HG03469 (cell line): Measurements from ENCODE around the gene CCL17.
A peak's percentile ranks its signal among the peaks of the same experiment; 100 is the strongest.
"Not testable (repeated sequence)": the region's sequence is repeated elsewhere in the genome, so short reads cannot be mapped to it uniquely, and the experiment has no call there.

Experiments
- ATAC-seq: cut with Tn5 transposase; IDR thresholded peaks from one replicate; pipeline ENCODE4 v1.9.1; 2021; ENCODE audit warnings: mild to moderate bottlenecking, moderate library complexity, moderate number of reproducible peaks; ENCODE audit not compliant: unreplicated experiment

The CCL17 gene

GRCh38 chr16:57403965-57404817 is at the start of gene CCL17:
Gene CCL17, plus strand, starts transcription at chr16:57404767. Its CDS starts 9,166 bp downstream, at chr16:57413933.
- no peak for ATAC-seq

- no peak for ATAC-seq
Measured at GRCh38 chr16:57355898-57356414, 48.6 kb upstream of the CCL17 start.

GRCh38 chr16:57356547-57356946 is 48.0 kb upstream of the CCL17 start:
- no peak for ATAC-seq

DNA sequence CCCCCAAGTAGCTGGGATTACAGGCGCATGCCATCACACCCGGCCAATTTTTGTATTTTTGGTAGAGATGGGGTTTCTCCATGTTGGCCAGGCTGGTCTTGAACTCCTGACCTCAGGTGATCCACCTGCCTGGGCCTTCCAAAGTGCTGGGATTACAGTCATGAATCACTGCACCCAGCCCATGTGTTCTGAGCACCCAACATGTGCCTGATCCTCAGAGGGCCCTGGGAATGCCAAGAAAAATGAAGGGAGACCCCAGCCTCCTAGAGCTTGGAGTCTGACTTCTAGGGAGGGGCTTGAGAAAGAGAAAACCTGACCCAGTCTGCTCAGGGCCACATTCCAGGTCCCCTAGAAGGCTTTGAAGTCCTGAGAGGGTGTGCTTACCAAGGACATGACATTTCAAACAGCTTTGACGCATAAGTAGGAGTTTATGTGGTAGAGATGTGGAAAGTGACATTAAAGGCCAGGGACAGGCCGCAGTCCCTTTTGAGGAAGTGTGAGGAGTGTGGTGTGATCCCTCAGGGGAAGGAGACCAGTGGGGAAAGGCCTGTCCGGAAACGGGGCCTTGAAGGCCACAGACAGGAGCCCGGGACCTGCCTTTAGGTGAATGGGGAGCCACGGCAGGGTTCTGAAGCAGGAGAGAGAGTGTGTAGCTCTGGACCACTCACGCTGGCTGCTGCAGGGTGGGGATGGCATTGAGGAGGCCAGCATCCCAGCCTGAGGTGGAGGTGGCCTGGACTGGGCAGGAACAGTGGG is 47.1 kb upstream of the CCL17 start:
- peak; percentile 35 for ATAC-seq

DNA sequence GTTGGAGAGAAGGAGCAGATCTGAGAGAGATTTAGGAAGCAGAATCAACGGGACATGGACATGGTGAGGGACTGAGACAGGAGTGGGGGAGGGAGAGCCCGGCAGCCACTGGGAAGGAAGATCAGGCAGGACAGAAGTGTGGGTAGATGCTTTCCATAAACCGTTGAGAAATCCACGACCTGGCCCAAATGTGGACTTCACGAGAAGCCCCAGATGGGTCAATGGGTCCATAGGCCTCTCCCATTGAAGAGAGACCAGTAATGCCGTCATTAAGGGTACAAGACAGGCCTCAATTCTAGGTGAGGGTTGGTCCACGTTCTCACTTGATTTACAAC is 46.5 kb upstream of the CCL17 start:
- ATAC-seq = no peak

GRCh38 chr16:57358527-57359095 is 46.0 kb upstream of the CCL17 start, which contains the start of gene CCL22:
Gene CCL22, plus strand, starts transcription at chr16:57358783. Its CDS starts 34 bp downstream, at chr16:57358817.
- ATAC-seq = no peak

DNA sequence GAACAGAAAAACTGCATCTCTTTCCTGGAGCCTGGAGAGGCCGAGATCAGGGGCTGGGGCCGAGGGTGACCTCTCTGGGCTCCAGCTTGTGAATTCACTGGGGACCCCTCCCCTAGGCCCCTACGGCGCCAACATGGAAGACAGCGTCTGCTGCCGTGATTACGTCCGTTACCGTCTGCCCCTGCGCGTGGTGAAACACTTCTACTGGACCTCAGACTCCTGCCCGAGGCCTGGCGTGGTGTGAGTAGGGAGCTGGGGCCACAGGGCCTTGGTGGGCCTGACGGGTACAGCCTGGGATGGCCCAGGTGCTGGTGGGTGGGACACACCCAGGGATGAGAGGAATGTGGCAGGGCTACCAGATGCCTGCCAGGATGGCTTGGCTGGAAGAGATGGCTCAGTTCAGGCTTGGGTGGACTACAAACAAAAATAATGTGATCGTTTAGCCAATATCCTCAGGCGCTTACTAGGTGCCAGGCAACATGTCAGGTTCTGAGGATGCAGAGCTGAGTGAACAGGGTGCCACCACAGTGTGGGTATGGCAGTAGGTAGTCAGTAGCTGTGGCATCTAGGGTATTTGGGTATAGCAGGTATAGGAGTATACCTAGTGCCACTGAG is 44.1 kb upstream of the CCL17 start:
- no peak for ATAC-seq

- no peak for ATAC-seq
Measured at GRCh38 chr16:57361404-57361803, 43.2 kb upstream of the CCL17 start.

- ATAC-seq = no peak
Measured at GRCh38 chr16:57364143-57364542, 40.4 kb upstream of the CCL17 start.

DNA sequence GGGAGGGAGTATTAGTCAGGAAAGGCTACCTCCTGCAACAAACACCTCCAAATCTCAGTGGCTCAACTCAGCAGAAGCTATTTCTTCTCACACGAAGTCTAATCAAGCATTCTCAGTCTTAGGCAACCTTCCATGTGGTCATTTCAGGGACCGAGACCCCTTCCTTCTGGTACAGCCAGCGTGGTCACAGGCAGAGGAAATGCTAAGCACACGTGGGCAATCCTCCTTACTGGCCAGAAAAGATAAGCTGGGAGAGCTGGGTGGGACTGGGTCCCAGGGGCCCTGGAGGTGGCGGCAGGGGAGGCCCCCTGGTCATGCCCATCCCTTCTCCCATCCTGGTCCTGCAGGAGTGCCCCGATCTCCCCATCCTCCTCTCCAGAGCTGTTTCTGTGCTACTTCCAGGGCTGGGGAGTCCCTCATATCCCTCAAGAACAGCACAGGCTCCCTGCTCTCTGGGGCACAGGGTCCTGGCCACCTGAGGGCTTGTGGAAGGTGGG is 38.0 kb upstream of the CCL17 start:
- ATAC-seq = no peak

DNA sequence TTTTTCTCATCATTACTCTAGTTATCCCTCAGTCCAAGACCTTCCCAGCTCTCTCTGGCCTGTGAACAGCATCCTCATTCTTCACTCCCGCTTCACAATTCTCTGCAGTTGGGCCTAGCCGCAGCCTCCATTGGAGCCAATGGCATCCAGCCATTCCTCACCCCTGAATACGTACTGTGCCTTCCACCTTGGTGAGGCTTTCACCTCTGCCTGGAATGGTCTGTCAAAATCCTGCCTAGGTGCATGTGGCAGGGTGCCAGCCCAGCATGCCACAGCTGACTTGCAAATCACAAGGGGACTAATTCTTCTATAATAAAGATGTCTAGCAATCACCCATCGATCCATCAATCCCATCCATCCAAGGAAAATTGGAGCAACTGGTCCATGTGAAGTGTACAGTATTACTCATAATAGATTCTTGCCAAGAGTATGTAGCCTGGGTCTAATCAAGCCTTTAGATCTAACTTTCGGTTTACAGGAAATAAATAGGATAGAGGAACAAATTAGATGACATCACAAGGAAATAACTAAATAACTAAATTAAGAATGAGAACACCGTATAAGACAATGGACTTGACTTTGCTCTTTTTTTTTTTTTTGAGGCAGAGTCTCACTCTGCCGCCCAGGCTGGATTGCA is 37.3 kb upstream of the CCL17 start:
- ATAC-seq = no peak

DNA sequence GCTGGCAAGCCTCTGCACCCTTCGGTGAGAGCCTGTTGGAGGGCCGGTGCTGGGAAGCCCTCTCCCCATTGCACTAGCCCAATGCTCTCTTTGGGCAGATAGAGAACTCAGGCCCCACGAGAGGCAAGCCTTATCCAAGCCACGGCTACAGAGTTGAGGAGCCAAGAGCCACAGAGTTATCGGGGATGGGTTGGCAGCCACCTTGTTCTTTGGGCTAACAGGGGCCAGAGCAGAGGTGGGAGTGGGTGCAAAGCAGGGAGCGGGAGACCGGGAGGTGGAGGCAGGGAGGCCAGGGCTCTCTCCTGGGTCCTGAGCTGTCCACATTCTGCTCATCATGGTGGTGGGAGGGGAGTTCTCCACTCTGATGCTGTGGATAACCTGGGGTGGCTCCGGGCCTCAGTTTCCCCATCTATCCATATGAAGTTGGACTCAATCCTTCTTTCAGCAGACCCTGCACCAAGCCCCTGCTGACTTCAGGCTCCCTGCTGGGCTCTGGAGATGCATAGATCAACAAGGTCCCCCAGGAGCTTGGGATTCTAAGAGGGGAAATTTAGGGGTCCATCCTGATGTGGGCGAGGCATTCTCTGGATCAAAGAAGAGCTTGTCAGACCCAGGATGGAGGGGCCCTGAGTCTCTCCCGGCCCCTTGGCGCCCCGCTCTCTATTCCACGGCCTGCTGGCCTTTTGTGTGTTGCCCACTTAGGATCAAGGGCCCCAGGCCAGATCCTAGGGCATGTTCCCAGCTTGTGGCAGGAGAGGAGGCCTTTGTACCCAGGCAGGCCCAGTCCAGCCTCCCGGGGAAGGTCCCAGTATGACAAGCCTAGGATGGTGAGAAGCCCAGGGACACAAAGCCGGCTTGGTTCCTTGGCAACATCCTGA is 32.8 kb upstream of the CCL17 start:
- no peak for ATAC-seq

GRCh38 chr16:57372372-57373116 is 32.0 kb upstream of the CCL17 start, which contains the start of gene CX3CL1:
Gene CX3CL1, plus strand, starts transcription at chr16:57372490. Its CDS starts 79 bp downstream, at chr16:57372569.
- no peak for ATAC-seq

- no peak for ATAC-seq
Measured at GRCh38 chr16:57373117-57373947, 31.2 kb upstream of the CCL17 start.

DNA sequence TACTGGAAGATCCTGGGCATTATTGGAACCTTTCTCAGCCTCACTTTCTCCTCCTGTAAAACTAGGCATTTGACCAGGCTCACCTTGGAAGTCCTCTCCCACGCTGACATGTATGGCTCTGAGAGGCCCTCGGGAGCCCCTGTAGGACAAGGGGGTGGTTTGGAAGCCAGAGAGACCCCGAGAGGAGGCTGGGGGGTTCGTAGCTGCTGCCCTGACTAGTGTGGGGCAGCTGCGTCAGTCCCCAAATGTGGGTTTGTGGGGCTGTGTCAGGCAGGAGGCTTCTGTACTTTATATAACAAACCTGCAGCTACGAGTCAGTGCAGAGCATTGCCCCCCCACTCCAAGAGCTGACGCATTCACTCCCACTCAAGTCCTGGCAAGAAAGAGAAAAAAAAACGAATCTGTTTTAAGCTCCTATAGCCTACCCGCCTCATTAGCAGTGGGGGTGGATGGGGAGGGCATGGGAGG is 30.5 kb upstream of the CCL17 start:
- no peak for ATAC-seq

DNA sequence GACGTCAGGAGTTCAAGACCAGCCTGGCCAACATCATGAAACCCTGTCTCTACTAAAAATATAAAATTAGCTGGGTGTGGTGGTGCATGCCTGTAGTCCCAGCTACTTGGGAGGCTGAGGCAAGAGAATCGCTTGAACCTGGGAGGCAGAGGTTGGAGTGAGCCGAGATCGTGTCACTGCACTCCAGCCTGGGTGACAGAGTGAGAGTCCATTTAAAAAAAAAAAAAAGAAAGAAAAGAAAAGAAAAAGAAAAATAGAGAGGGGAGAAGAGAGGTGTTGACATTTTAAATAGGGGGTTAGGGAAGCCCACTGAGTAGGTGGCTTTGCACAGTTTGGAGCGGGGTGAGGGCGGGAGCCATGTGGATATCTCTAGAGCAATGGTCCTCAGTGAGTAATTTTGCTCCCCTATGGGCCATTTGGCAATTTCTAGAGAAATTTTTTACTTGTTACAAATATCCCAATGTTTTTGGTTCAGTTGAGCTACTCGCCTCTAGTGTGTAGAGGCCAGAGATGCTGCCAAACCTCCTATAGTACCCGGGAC is 29.6 kb upstream of the CCL17 start:
- ATAC-seq = not testable (repeated sequence)

- ATAC-seq = no peak
Measured at GRCh38 chr16:57376313-57376818, 28.2 kb upstream of the CCL17 start.
